Cardiac fibroblast (primary cell): ENCODE measurements around the gene SLC48A1.
A peak's percentile ranks its signal among the peaks of the same experiment; 100 is the strongest.

Experiments
- DNase-seq, 2 donors: peaks; one replicate each; pipeline versions ENCODE4 v3.0.0 to v3.0.0-alpha.2; 2010; ENCODE audit warnings: low read depth in 2 of 2
- H3K4me3 ChIP-seq, 2 donors: replicated peaks in 1 of 2; 1 replicate in 1 of 2; 2 replicates in 1 of 2; pipeline ENCODE4 v1.5.1; 2011; ENCODE audit warnings: low read depth in 2 of 2, low read length in 2 of 2, mild to moderate bottlenecking in 2 of 2, moderate library complexity in 1 of 2
- TF ChIP-seq, protein P1 (sequence below): IDR thresholded peaks from one replicate; pipeline ENCODE4 v1.5.1; 2011; ENCODE audit warnings: low read depth, mild to moderate bottlenecking, low read length, inconsistent platforms

Gene SLC48A1

DNA sequence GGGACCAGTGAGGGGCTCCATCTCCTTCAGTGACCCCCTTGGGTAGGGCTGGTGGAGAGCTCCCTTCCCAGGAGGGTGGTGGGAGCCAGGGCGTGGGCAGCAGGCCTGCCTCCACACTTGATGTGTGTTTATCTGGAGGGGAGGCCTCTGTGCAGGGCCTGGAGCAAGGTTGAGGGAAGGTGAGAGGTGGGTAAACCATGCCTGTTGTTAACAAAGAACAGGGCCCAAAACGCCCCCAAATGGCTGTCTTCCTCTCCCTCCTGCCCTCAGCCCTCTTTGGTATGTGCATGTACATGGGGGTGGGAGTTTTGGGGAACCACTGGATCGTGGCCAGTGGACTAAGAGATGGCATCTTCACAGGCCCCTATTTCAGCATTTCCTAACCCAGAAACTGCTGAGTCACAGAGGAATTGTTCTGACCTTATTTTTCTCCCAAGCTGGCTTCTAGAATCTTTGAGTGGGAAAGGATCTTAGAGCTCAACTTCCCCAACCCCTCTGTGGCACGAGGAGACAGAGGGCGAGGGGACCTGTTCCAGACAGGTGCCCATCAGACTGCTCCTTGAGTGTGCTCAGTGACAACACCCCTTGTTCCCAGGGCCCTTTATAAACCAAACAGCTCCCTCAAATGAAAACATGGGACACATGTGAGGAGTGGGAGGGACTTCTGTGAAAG, 3.6 kb downstream of the SLC48A1 start:
- TF ChIP-seq, protein P1, sequence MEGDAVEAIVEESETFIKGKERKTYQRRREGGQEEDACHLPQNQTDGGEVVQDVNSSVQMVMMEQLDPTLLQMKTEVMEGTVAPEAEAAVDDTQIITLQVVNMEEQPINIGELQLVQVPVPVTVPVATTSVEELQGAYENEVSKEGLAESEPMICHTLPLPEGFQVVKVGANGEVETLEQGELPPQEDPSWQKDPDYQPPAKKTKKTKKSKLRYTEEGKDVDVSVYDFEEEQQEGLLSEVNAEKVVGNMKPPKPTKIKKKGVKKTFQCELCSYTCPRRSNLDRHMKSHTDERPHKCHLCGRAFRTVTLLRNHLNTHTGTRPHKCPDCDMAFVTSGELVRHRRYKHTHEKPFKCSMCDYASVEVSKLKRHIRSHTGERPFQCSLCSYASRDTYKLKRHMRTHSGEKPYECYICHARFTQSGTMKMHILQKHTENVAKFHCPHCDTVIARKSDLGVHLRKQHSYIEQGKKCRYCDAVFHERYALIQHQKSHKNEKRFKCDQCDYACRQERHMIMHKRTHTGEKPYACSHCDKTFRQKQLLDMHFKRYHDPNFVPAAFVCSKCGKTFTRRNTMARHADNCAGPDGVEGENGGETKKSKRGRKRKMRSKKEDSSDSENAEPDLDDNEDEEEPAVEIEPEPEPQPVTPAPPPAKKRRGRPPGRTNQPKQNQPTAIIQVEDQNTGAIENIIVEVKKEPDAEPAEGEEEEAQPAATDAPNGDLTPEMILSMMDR = no peak
- DNase-seq = peak; percentile 66 to 67
- H3K4me3 ChIP-seq = no peak overlapping the region

DNA sequence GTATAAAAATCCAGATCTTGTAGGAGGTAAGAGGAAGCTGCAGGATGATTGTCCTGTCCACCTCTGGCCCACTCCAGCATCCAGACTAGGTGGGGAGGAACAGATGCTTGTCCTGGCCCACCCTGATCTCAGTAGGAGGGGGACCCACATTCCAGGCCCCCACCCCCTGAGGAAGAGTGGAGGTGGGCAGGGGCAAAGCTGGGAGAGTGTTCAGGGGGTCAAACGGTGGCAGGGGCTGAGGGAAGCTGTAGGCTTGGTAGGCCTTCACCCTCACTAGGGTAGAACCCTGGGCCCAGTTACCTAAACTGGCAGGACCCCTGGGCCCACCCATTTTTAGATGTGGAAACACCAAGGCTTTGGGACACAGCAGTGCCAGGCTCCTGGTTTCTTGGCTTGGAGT, 4.1 kb downstream of the SLC48A1 start:
- TF ChIP-seq, protein P1 = no peak
- DNase-seq = no peak
- no peak overlapping the region for H3K4me3 ChIP-seq

DNA sequence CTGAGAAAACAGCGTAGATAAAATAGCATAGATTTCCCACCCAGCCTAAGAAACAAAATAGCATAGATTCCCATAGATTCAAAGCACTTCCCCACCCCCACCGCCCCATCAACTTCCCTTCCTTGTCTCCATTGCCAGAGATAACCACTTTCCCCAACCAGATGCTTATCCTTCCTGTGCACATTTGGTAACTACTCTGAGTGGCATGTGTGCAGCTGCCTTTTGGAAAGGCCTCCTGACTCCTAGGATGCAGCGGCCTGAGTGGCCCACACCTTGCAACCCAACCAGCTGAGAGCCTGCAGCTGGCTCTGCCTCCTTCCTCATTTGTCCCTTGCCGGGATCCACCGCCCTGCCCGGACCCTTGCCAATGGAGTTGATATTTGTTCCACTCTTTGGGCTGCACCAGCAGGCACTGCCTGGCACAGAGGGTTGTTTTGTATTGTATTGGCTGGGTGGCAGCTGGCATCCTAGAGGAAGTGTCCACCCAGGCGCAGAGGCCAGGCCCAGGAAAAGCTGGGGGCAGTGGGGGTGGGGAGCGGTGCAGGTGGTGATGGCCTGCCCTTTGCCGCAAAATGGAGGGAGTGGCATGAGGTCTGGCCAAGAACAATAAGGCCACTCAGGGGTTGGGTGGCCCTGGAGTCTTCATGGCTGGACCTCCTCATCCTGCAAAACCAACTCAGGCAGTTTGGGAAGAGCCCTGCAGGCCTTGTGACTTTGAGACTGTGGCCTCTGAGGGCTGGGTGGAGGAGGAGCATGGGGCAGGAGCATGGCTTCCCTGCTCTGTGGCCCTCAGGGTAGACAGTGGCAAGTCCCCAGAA, 4.9 kb downstream of the SLC48A1 start:
- TF ChIP-seq, protein P1 = no peak
- no peak overlapping the region for H3K4me3 ChIP-seq
- DNase-seq = no peak

DNA sequence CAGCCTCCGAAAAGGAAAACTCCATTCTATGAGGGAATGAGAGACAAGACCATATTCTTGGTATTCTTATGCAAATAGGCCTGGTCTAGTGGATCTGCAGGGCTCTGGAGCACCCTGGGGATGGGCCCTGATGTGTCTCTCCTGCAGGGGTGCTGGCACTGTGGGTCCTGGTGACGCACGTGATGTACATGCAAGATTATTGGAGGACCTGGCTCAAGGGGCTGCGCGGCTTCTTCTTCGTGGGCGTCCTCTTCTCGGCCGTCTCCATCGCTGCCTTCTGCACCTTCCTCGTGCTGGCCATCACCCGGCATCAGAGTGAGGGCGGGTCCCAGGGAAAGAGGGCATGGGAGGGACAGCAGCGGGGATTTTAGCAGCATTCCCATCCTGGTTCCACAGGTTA, 5.8 kb downstream of the SLC48A1 start:
- TF ChIP-seq, protein P1 = no peak
- DNase-seq = no peak
- H3K4me3 ChIP-seq = no peak overlapping the region

DNA sequence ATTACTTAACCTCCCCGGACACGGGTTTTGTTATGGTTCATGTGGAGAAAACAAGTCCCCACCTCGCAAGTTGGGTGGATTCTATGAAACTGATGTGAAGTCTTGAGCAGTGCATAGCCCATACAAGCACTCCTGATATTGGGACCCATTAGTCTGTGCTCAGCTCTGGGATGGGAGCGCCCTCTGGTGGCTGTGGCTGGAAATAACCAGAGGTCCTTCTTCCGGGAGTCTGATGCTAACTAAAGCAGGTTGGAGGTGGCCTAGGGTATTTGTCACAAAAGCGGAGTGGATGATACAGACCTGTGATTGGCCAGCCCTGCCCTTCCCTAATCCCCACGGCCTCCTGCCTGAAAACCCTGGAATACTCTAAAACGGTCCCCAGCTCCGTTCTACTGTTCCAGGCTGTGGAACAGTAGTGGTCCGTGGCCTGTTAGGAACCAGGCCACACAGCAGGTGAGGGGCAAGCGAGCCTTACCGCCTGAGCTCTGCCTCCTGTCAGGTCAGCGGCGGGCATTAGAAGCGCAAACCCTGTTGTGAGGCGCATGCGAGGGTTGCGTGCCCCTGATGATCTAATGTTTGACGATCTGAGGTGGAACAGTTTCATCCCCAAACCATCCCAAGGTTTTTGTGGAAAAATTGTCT, 6.4 kb downstream of the SLC48A1 start:
- DNase-seq = peak; percentile 90 to 91
- H3K4me3 ChIP-seq = no peak overlapping the region
- TF ChIP-seq, protein P1 = peak; percentile 95

DNA sequence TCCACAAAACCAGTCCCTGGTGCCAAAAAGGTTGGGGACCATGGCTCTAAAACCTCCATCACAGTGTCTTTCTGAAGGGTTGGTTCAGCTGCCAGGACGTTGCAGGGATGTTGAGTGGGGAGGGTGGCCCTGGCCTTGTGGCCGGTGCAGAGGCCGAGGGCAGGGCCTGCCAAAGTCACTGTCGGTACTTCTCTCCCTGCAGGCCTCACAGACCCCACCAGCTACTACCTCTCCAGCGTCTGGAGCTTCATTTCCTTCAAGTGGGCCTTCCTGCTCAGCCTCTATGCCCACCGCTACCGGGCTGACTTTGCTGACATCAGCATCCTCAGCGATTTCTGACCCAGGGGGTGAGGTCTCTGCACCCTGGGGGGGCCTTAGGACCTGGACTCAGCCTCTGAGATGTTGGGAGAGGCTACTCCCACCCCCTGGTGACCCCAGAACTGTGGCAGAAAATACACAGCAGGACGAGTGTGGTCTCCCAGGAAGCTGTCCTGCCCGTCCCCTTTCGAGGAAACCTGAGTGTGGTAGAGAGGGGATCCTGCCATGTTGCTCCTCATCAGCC, 7.0 kb downstream of the SLC48A1 start:
- H3K4me3 ChIP-seq = no peak overlapping the region
- DNase-seq = no peak
- TF ChIP-seq, protein P1 = no peak
